ACHN (cell line): ENCODE data around the gene DOCK2.

ENCODE experiments used
- DNase-seq: peaks from one replicate; pipeline ENCODE4 v3.0.0-alpha.2; 2015
- in situ Hi-C: cut with HindIII; loops from 2 replicates; pipeline ENCODE4 v1.10.0; 2017; ENCODE audit warnings: low sequenced_read_pairs, low pct_ligation_motif_present, low pct_unique_long_range_greater_than_20kb

DOCK2 gene

DNA sequence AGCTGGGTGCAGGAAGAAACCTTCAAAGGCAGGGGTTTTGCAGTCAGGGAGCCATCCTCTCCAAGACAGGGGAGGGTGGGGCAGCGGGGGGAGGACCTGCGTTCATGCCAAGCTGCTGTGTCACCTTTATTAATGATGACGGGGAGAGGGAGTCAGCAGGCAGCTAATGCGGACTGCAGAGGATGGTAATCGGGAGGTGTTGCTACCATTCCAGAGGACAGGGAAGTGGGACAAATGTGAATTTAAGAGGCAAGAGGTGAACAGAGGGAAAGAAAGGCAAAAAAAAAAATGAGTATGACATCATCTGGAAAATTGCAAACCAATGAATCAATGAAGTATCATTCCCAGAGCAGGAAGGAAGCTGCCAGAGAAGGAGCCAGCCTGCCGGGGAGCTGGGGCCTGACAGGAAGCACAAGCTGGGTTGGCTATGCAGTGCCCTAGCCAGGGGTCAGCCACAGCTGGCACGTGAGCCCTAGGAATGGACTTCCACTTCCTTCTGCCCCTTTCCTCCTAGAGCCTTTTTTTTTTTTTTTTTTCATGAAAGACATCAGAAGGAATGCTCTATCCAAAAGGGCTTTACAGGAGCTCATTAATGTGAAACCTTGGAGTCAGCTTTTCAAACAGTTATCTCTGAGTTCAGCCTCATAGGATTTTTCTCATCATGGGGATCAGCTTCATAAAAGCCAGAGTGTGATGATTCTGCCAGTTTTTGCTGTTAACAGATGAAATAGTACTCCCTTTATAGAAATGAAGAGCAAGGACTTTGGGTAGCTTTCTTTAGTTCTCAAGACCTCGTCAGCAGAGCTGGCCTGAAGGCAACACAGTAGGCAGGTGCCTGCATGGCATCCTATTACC, 334.1 kb downstream of the DOCK2 start:
- DNase-seq: peak; percentile 68
- in situ Hi-C loops: no loop called here

DNA sequence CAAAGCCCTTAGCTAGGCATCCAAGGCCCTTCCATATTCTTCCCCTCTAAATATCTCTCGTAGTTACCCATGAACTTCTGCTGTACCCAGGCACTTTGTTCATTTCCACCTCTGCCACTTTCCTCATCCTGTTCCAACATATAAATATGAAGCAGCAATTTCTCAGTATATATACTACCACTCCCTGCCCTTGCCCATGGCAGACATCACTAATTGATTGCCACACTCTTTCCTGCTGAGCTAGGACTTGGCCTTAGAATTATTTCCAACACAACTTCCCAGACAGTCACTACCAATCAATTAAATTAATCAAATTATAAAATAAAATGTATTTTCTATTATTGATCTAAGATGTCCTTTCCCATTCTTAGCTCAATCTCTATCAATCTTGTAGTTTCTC, 334.7 kb downstream of the DOCK2 start:
- no peak for DNase-seq
- in situ Hi-C loops: no loop called here

DNA sequence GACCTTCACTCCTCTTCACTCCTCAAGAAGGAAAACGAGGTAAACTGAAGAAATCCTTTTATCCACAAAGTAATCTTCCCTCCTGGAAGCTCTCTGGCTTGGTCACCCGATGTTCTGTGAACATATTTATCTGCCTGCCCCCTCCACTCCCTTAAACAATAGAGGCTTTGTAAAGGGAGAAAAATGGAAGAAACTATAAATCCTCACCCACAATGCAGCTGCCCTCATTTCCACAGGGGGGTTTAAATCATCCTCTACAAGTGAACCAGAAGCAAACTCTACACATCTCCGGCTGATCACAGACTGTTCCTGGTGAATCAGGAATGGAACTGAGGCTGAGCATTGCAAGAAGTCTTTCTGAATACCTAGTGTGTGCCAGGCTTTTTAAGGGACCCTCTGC, 336.0 kb downstream of the DOCK2 start:
- in situ Hi-C loops: no loop called here

DNA sequence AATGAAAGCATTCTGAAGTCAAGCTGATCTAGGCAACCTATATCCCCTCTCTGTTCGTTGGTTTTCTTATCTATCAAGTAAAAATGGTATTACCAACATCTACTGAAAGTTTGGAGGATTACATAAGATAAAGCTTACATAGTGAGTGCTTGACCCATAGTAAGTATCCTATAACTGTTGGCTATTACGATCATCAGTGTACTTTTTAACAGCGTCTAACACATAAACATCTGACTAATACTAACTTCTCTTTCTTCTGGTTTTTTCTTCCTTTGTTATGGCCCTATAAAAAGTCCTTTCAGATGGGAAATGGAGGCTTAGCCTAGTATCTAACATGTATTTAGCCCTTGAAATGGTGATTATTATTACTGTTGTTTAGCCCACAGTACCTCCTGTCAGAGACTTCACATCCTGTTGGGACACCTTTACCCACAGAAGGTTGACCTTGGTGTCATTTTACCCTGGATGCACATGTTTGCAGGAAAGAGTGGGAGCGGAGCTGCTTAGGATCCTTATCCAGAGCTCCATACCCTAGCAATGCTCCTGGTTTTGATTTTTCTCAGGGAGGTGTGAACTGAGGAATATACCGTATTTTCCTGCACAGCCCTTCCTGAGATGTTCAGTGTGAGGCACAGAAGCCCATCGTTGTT, 337.2 kb downstream of the DOCK2 start:
- in situ Hi-C loops: no loop called here
- no peak for DNase-seq

More for the DNA sequence above, 336.0 kb downstream of the DOCK2 start:
- DNase-seq: no peak

DNA sequence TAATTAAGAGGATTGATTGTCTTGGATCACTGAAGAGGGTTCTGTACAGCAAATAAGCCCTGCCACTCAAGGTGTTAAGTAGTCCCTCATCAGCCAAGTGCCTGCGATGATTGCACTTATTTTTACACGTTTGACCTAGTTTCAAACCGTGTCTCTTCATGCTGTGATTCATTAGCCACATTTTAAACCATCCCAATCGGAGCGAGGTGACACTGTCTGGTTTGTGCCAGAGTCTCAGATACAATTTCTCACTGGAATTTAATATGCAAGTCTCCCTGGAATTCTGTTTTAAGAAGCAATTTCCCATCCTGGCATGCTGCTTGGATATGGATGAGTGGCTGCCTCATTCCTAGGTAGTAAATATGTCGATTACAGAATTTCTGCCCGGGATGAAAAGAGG, 341.6 kb downstream of the DOCK2 start:
- DNase-seq: peak; percentile 33
- in situ Hi-C loops: no loop called here

DNA sequence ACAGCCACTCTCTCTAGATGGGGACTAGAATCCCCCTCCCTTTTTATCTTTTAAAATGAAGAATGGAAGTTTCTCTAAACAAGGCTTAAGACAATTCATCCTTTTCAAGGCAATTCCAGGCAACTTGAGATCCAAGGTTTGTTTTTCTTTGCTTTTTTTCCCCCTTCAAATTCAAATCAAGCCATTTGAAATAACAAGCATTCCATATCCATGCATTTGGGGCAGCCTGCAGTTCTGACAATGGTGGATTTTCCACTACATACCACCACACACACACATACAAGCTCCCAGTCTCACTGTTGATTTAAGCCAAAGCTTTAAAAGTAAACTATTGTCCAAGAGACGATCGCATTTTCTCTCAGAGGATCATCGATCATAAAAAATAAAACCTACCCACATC, 342.8 kb downstream of the DOCK2 start:
- in situ Hi-C loops: no loop called here
- no peak for DNase-seq

DNA sequence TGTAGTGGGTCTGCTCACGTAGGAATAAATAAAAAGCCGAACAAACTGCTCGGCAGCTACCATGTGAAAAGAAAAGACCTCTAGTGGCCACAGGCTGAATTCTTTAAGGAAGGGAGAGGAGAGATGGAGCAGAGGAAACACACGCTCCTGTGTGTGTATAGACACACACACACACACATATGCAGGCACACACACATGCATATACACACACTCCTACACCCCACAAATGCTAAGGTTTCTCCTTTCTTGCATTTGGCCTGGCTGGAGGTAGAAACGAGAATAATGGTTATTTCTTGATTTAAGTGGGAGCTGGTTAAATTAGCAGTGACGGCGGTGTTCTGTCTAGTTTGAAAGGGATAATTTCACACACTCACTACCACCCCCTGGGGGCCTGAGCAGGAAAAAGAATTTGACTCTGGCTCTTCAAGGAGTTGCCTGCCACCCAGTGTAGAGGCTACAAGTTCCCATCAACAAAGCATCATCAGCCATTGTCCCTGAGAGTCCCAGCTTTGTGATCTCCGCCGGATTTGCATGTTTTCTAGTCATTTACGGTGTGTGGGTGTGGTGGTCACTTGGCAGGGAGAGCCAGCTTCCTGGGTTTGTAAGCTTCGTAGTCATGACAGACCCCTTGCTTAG, 343.5 kb downstream of the DOCK2 start, which contains the start of gene INSYN2B:
INSYN2B (minus strand) TSS at position 78 of the 636 bp plus-strand sequence. CDS start 96,597 bp downstream, outside the sequence.
- peak; percentile 81 for DNase-seq
- in situ Hi-C loops: no loop called here

DNA sequence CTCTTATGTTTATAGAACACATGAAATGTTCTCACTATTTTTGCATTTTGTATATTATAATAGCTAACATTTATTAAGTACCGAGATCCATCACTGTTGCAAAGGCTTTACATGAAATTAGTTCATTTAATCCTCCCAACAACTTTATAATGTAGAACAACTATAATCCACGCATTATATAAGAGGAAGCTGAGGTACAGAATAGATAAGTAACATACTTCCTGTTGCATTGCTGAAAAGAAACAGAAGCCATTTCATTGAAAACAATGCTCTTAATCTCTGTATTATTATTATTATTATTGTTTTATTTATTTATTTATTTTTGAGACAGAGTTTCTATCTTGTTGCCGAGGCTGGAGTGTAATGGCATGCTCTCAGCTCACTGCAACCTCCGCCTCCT, 351.1 kb downstream of the DOCK2 start:
- no peak for DNase-seq
- in situ Hi-C loops: no loop called here

DNA sequence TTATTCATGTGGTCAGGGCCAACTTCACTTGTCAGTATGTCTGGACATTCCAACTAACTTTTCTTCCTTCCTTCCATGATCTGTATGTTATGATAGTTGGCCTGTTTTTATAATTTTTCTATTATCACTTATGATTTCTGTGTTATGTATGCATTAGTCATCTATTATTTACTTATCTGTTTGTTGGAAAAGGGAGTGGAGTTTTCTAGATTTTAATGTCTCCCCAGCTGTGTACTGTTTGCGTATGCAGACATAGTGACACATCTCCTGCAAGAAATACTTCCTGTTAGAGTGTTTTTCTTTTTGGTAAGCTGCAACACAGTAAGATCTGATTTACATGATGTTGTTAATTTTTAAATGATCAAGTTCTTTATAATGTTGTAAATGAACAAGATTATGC, 351.9 kb downstream of the DOCK2 start:
- in situ Hi-C loops: no loop called here
- no peak for DNase-seq

DNA sequence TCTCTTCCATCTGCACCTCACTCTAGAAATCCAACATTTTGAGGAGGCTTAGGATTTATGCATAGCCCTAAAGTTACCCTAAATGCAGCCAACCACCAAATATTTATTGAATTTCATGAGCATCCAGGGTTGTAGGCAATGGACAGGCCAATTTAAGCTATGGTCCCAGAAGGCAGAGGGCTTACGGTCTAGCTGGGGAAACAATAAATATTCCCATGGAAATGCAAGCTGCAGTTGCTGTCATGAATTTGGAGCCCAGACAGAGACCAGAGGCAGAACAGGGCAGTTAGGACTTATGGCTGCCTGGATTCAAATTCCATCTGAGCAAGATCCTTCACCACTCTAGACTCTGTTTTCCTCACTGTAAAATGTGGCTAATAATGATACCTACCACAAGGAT, 352.3 kb downstream of the DOCK2 start:
- in situ Hi-C loops: no loop called here
- DNase-seq: no peak

DNA sequence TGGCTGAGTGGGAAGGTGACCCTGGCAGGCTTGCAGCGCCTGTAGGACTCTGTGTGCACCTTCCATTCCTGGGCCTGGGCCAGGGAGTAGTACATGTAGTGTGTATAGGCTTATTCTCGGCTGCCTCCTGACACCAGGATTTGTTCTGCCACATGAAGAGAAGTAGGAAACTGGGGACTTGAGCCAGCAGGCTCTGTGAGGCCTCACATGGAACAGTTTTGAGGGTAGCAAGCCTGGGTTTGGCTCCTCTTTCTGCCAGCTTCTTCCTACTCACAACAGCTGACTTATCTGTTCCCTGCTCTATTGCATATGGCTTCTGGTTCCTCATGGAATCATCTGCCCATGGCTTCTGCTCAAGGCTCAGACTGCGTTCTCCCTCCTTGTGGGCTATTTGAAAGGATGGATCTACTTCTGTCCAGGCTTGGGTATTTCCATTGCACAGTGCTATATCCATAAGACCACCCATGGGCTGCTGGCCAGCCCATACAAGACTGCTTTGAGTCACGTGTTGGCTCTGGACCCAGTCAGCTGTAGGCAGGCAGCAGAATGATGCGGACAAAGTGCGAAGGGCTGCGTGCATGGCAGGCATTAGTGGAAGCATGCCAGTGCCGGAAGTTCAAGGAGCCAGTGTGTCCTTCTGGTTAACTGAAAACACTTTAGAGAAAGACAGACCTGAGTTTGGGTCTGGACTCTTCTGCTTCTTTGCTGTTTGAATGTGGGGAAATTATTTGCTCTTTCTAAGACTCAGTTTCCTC, 354.2 kb downstream of the DOCK2 start:
- no peak for DNase-seq
- in situ Hi-C loops: no loop called here

DNA sequence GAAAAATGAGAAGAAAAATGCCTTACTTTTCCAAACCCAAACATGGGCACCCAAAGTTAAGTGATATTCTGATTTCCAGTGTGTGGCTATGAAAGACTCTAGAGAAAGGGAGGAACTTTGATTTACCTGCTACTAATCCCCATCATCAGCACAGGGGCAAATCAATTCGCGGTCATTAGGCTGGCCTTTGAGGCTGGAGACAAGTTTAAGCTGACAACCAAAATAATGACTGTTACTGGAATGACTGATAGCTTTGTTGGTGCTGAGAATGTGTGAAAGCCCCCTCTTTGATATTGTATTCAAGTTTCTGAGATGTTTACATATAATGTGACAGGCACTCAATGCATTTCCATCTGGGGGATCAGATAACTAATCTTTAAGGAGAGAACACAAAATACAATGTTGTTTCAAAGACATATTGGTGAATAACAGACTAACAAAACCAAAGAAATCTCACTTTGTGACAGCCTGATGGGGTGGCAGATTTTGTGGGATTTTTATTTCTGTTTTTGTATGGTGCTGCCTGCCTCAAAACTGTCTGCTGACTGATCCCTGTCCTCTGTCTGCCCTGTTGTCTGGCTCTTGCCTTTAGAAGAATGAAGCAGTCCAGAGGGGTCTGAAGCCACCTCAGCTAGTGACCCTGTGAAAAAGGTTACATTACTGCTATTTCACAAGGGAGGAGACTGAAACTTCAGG, 355.9 kb downstream of the DOCK2 start:
- in situ Hi-C loops: no loop called here

DNA sequence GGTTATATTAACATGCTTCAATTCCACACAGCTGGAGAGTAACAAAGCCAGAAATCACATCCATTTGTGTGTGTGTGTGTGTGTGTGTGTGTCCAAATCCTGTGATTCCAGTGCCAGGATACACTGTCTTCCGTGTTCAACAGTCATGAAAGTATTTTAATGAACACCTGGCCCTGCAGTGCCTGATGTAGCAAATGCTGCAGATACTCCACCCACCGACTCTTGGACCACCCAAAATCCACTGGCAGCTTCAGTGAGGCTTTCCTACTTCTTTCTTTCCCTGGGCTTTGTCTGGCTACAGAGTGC, 356.4 kb downstream of the DOCK2 start:
- in situ Hi-C loops: no loop called here
- DNase-seq: no peak

More for the DNA sequence above, 355.9 kb downstream of the DOCK2 start:
- no peak for DNase-seq

DNA sequence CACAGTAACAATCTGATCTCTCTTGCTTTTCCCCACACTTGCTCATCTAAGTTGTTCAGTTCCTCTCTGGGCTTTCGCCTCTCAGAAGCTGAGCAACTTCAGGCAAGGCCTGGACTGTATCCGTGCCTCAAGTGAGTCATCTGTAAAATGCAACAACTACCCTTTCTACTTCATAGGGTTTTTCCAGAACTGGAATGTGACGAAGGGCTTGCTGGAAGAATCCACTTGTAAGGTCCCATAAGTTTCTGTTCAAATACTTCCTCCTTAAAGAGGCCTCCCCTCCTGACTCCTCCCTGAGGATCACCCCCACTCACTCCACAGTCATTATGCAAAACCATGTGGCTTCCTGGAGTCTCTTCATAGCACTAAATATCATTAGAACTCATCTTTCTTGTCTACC, 360.7 kb downstream of the DOCK2 start:
- in situ Hi-C loops: no loop called here

DNA sequence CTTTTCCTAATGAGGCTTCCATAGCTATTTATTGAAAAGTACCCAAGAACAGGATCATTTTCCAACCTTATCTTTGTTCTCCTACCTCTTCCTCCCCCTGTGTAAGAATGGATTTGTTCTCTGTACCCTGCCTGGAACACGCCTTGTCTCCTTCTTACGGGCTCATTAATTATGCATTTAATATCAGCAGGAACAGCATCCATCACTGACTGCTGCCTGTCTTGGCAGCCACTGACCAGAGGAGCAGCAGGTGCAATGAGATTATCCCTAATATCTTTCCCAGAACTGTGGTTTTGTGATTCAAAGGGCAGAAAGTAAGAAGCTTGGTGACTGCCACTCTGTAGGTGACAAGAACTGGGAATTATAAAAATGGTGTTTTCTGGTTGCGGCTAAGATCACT, 362.5 kb downstream of the DOCK2 start:
- in situ Hi-C loops: no loop called here

More for the DNA sequence above, 360.7 kb downstream of the DOCK2 start:
- no peak for DNase-seq

DNA sequence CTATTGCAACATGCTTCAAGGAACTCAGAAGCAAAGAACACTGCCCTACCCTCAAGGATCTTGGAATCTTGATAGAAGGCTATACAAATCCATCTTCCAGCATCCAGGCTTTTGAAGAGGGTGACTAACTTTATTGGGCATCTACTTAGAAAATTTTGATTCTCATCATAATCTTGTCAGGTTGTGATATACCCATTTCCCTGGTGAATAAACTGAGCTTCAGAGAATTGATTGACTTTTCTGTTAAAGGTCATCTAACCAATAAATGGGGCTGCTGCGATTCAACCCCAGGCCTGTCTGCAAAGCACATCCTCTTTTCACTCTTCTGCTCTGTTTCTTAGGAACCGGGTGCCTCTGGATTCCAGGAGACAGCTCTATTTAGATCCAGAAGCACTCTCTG, 363.1 kb downstream of the DOCK2 start:
- in situ Hi-C loops: no loop called here
- no peak for DNase-seq

More for the DNA sequence above, 362.5 kb downstream of the DOCK2 start:
- DNase-seq: no peak

DNA sequence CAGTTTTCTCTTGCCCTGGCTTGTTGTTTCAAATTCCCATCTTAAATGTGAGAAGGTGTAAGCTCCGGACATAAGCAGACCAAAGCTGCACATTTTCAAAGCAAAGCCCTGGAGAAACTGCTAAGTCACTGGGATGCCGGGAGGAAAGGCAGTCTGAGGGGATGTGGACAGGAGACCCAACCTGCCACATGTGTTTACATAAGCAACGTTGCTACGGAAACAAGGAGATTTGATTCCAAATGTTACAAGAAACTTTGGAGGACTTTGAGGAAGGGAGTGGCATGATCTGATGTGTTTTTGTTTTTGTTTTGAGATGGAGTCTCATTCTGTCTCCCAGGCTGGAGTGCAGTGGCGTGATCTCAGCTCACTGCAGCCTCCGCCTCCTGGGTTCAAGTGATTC, 368.9 kb downstream of the DOCK2 start:
- in situ Hi-C loops: no loop called here
- no peak for DNase-seq

DNA sequence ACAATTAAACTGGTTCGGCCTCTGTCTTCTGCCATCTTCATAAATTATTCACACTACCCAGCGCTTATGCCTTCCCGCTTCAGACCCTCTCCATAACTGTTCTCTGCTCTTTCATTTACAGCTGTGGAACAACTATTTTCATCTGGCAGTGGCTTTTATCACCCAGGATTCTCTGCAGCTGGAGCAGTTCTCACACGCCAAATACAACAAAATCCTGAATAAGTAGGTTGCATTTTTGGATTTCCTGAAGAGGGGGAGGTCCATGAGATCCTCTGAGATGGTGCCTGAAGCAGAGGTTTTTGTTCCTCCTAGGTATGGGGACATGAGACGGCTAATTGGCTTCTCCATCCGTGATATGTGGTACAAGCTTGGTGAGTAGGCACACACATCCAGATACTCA, 371.3 kb downstream of the DOCK2 start:
- no peak for DNase-seq
- in situ Hi-C loops: no loop called here
